MM.1S (cell line): ENCODE measurements around the gene OGFOD1.

Experiments used
- CTCF ChIP-seq: fragments of 300-600 bp; sonication (generic); IDR thresholded peaks from 2 replicates; pipeline ENCODE4 v1.5.1; 2016; ENCODE audit warnings: antibody characterized with exemption, low read length, mixed read lengths
- EZH2 ChIP-seq: fragments of 300-600 bp; sonication (generic); optimal IDR thresholded peaks from 2 replicates; pipeline ENCODE3; 2017; ENCODE audit warnings: low read depth, mild to moderate bottlenecking, antibody characterized with exemption, low read length, mixed read lengths
- EZH2phosphoT487 ChIP-seq: fragments of 300-600 bp; sonication (generic); IDR thresholded peaks from 2 replicates; pipeline ENCODE4 v1.6.1; 2018; ENCODE audit warnings: antibody characterized with exemption, low read length

GRCh38 chr16:56480776-56481467, 29.6 kb downstream of the OGFOD1 start:
- no peak for TF ChIP-seq CTCF
- TF ChIP-seq EZH2: no peak
- no peak for TF ChIP-seq EZH2phosphoT487
